ENCODE results near the gene DPYSL3.

DNA sequence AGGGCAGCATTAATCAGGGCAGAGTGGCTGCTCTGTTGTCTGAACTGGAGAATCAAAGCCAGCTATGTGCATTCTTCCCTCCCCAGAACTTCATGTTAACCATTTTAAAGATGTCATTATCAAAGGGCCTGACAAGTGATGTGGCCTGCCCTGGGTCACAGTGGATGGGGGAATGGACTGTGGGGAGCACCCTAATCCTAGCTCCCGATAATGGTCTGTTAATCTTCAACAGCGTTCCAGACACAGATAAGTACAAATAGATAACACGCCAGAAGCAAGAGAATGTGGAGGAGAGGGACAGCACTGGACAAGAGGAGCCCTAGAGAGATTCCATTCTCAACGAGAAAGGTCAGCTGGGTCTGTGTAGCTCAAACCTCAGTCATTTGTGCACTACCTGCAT, 77.5 kb downstream of the DPYSL3 start:
- TF ChIP-seq POLR2AphosphoS5 (IDR thresholded peaks at IDR 0.05; ENCODE audit: low read depth): no peak
- TF ChIP-seq, protein P1, sequence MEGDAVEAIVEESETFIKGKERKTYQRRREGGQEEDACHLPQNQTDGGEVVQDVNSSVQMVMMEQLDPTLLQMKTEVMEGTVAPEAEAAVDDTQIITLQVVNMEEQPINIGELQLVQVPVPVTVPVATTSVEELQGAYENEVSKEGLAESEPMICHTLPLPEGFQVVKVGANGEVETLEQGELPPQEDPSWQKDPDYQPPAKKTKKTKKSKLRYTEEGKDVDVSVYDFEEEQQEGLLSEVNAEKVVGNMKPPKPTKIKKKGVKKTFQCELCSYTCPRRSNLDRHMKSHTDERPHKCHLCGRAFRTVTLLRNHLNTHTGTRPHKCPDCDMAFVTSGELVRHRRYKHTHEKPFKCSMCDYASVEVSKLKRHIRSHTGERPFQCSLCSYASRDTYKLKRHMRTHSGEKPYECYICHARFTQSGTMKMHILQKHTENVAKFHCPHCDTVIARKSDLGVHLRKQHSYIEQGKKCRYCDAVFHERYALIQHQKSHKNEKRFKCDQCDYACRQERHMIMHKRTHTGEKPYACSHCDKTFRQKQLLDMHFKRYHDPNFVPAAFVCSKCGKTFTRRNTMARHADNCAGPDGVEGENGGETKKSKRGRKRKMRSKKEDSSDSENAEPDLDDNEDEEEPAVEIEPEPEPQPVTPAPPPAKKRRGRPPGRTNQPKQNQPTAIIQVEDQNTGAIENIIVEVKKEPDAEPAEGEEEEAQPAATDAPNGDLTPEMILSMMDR (IDR thresholded peaks at IDR 0.05; ENCODE audit: insufficient read depth, low read length): no peak
